ENCODE measurements around the gene NUP160.
"Not testable (repeated sequence)": the region's sequence is repeated elsewhere in the genome, so short reads cannot be mapped to it uniquely, and the experiment has no call there.

NUP160 gene, protein sequence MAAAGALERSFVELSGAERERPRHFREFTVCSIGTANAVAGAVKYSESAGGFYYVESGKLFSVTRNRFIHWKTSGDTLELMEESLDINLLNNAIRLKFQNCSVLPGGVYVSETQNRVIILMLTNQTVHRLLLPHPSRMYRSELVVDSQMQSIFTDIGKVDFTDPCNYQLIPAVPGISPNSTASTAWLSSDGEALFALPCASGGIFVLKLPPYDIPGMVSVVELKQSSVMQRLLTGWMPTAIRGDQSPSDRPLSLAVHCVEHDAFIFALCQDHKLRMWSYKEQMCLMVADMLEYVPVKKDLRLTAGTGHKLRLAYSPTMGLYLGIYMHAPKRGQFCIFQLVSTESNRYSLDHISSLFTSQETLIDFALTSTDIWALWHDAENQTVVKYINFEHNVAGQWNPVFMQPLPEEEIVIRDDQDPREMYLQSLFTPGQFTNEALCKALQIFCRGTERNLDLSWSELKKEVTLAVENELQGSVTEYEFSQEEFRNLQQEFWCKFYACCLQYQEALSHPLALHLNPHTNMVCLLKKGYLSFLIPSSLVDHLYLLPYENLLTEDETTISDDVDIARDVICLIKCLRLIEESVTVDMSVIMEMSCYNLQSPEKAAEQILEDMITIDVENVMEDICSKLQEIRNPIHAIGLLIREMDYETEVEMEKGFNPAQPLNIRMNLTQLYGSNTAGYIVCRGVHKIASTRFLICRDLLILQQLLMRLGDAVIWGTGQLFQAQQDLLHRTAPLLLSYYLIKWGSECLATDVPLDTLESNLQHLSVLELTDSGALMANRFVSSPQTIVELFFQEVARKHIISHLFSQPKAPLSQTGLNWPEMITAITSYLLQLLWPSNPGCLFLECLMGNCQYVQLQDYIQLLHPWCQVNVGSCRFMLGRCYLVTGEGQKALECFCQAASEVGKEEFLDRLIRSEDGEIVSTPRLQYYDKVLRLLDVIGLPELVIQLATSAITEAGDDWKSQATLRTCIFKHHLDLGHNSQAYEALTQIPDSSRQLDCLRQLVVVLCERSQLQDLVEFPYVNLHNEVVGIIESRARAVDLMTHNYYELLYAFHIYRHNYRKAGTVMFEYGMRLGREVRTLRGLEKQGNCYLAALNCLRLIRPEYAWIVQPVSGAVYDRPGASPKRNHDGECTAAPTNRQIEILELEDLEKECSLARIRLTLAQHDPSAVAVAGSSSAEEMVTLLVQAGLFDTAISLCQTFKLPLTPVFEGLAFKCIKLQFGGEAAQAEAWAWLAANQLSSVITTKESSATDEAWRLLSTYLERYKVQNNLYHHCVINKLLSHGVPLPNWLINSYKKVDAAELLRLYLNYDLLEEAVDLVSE (N-terminal part only)

DNA sequence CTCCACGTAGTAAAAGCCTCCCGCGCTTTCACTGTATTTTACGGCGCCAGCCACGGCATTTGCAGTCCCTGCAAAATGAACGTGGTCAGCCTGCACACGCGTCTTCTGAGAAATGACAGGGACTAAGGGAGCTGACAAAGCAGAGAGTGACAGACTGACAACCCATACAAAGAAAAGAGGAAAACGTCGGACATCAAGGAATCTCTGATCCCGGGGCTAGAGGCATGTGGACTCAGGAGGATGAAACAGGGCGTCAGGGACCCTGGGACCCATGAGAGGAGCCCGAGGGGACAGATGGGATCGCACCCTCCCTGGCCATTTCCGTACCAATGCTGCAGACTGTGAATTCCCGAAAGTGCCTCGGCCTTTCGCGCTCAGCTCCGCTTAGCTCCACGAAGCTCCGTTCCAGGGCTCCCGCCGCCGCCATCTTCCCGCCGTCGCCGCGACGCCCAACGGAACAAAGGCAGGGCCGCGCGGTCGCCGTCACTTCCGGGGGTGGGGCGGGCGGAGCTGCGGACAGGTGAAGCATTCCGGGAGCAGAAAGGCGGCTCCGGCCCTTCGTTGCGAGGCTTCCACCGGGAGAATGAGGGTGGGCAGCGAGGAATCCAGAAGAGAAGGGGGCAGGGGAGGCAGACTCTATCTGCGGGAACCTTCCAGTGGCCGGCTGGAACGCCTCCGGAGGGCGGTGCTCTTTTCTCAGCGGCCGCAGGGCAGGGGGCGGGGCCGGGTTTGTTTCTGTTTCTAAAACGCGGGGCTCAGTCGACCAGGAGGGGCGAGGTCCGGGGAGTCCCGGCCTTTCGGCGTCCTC is at the start of gene NUP160:
Gene NUP160, minus strand, starts transcription at position 459 of the 808 bp plus-strand sequence. Its CDS starts 32 bp downstream, at position 427.
- POLR2A ChIA-PET: interaction anchor here (0.5 to 0.6 kb wide), 2 partner anchors 13 to 81 kb away, joined by 3 to 5 read pairs; partner anchors contain the start of gene FNBP4
- no peak for DNase-seq (ENCODE audit: low read depth, low spot score)

DNA sequence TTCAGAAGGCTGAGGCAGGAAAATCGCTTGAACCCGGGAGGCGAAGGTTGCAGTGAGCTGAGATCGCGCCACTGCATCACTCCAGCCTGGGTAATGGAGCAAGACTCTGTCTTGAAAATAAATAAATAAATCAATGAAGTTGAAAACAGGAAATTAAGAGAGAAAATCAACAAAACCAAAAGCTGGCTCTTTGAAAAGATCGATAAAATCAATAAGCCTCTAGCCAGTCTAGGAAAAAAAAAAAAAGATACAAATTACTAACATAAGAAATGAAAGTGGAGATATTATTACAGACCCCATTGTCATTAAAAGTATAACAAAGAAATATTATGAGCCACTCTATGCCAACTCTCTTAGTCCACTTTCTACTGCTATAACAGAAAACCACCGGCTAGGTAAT is 48.0 kb upstream of the NUP160 start:
- TF ChIP-seq, protein P1, sequence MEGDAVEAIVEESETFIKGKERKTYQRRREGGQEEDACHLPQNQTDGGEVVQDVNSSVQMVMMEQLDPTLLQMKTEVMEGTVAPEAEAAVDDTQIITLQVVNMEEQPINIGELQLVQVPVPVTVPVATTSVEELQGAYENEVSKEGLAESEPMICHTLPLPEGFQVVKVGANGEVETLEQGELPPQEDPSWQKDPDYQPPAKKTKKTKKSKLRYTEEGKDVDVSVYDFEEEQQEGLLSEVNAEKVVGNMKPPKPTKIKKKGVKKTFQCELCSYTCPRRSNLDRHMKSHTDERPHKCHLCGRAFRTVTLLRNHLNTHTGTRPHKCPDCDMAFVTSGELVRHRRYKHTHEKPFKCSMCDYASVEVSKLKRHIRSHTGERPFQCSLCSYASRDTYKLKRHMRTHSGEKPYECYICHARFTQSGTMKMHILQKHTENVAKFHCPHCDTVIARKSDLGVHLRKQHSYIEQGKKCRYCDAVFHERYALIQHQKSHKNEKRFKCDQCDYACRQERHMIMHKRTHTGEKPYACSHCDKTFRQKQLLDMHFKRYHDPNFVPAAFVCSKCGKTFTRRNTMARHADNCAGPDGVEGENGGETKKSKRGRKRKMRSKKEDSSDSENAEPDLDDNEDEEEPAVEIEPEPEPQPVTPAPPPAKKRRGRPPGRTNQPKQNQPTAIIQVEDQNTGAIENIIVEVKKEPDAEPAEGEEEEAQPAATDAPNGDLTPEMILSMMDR (IDR thresholded peaks at IDR 0.05; ENCODE audit: insufficient read depth, low read length, missing control alignments): no peak
- ChIA-PET CTCF (interaction anchor here (1.2 kb wide), 1 partner anchor 35 kb away, joined by 3 read pairs; no protein-coding TSS in a partner anchor), POLR2A (no interaction called here)
- no peak for DNase-seq (ENCODE audit: low read depth, low spot score)
- no peak overlapping the region for H3K4me3 ChIP-seq (ENCODE audit: low read depth, low read length)

More for the DNA sequence above, at the start of gene NUP160:
- TF ChIP-seq, protein P1 (IDR thresholded peaks at IDR 0.05; ENCODE audit: insufficient read depth, low read length, missing control alignments): no peak
- CTCF ChIA-PET: no interaction called here
- H3K4me3 ChIP-seq (ENCODE audit: low read depth, low read length): peak within 1 kb of the TSS; percentile 99

DNA sequence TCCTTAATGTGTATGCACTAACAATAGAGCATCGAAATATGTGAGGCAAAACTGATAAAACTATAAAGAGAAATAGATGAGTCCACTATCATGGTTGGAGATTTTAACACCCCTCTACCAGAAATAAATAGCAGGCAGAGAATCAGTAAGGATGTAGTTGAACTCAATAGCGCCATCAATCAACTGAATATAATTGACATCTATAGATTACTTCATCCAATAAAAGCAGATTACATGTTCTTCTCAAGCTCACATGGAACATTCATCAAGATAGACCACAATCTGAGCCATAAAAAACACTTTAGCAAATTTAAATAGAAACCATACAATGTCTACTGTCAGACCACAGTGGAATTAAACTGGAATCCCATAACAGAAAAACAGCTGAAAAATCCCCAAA is 46.9 kb upstream of the NUP160 start:
- ChIA-PET CTCF (interaction anchor here (1.2 kb wide), 1 partner anchor 34 kb away, joined by 3 read pairs; no protein-coding TSS in a partner anchor), POLR2A (interaction anchor here (0.6 kb wide), 1 partner anchor 268 kb away, joined by 4 read pairs; no protein-coding TSS in a partner anchor)
- no peak for DNase-seq (ENCODE audit: low read depth, low spot score)
- TF ChIP-seq, protein P1 (IDR thresholded peaks at IDR 0.05; ENCODE audit: insufficient read depth, low read length, missing control alignments): no peak
- no peak overlapping the region for H3K4me3 ChIP-seq (ENCODE audit: low read depth, low read length)

DNA sequence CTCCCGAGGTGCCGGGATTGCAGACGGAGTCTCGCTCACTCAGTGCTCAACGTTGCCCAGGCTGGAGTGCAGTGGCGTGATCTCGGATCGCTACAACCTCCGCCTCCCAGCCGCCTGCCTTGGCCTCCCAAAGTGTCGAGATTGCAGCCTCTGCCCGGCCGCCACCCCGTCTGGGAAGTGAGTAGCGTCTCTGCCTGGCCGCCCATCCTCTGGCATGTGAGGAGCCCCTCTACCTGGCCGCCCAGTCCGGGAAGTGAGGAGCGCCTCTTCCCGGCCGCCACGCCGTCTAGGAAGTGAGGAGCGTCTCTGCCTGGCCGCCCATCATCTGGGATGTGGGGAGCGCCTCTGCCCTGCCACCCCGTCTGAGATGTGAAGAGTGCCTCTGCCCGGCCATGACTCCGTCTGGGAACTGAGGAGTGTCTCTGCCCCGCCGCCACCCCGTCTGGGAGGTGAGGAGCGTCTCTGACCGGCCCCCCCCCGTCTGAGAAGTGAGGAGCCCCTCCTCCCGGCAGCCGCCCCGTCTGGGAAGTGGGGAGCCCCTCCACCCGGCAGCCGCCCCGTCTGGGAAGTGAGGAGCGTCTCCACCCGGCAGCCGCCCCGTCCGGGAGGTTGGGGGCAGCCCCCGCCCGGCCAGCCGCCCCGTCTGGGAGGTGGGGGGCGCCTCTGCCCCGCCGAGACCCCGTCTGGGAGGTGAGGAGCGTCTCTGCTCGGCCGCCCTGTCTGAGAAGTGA is 44.6 kb upstream of the NUP160 start:
- DNase-seq (ENCODE audit: low read depth, low spot score); H3K4me3 ChIP-seq (ENCODE audit: low read depth, low read length); POLR2A ChIA-PET: not testable (repeated sequence)
- CTCF ChIA-PET: interaction anchor here (0.7 kb wide), 1 partner anchor 218 kb away, joined by 3 read pairs; no protein-coding TSS in a partner anchor

DNA sequence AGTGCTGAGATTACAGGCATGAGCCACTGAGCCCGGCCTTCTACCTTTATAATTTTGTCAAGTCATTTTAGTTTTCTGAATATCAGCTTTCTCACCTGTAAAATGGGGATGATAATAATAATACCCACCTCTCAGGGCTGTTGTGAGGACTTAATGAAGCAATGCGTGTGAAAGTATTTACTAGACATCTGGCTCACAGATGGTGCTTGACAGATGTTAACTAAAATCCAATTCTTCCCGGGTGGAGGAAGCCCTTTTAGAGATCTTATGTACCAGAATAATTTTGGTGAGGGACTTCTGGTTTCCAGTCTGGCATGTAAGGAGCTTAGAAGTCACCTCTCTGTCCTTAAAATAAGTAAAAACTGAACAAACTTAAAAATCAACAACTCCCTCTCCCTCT is 43.7 kb upstream of the NUP160 start:
- TF ChIP-seq, protein P1 (IDR thresholded peaks at IDR 0.05; ENCODE audit: insufficient read depth, low read length, missing control alignments): no peak
- H3K4me3 ChIP-seq (ENCODE audit: low read depth, low read length): no peak overlapping the region
- DNase-seq (ENCODE audit: low read depth, low spot score): no peak
- POLR2A ChIA-PET: no interaction called here
- CTCF ChIA-PET: interaction anchor here (0.7 kb wide), 1 partner anchor 219 kb away, joined by 3 read pairs; no protein-coding TSS in a partner anchor

Data from AG04449 (cell line).